SK-N-SH (cell line): ENCODE results near the gene FEZF2. TPM values are rescaled to one million over a fixed set of nuclear protein-coding genes. Genes with fewer than 3 reads are reported as not detected.

Source experiments
- CTCF ChIA-PET: fragments of 300-600, 350-600 bp; formaldehyde crosslinking; extraction: SDS; loops from one replicate; lab custom pipeline; 2021; lab: Yijun Ruan, JAX
- POLR2A ChIA-PET: fragments of 350-600 bp; sonication (Branson Sonifier 250); formaldehyde crosslinking; extraction: SDS; loops from one replicate; lab custom pipeline; 2020; ENCODE audit warnings: antibody characterized with exemption, inconsistent platforms; lab: Yijun Ruan, JAX
- DNase-seq: peaks from one replicate; pipeline ENCODE4 v3.0.0; 2012
- H2AFZ ChIP-seq: fragments of 200-600 bp; sonication (generic); 2 replicates; pipeline ENCODE4 v1.8.1; 2016; ENCODE audit warnings: antibody characterized with exemption, mild to moderate bottlenecking, low read depth
- H3F3A ChIP-seq: fragments of 200-600 bp; sonication (generic); replicated peaks from 2 replicates; pipeline ENCODE3; 2016; ENCODE audit warnings: antibody characterized with exemption, mild to moderate bottlenecking; ENCODE audit not compliant: insufficient read depth
- H3K27ac ChIP-seq, 2 experiments: fragments of 200-500 bp in 1 of 2; fragments of 200-600 bp in 1 of 2; sonication (Bioruptor generic) in 1 of 2; sonication (generic), shearing (Covaris generic) in 1 of 2; 2 replicates each; pipeline versions ENCODE4 v1.5.1 to v1.6.1; 2014 to 2016; ENCODE audit warnings: low read depth in 2 of 2, inconsistent platforms in 1 of 2, low read length in 1 of 2, mild to moderate bottlenecking in 1 of 2, mixed read lengths in 1 of 2
- H3K27me3 ChIP-seq: fragments of 200-600 bp; sonication (generic), shearing (Covaris generic); 2 replicates; pipeline ENCODE4 v1.6.1; 2016; ENCODE audit warnings: mixed run types; ENCODE audit not compliant: insufficient read depth
- H3K36me3 ChIP-seq, 2 experiments: fragments of 200-500 bp in 1 of 2; fragments of 200-600 bp in 1 of 2; sonication (Bioruptor generic) in 1 of 2; sonication (generic) in 1 of 2; replicated peaks in 1 of 2; 2 replicates each; pipeline versions ENCODE3 to v1.5.1; 2014 to 2016; ENCODE audit warnings: low read length in 1 of 2, mild to moderate bottlenecking in 1 of 2; ENCODE audit not compliant: insufficient read depth in 2 of 2, control insufficient read depth in 1 of 2
- H3K4me1 ChIP-seq, 2 experiments: fragments of 200-500 bp in 1 of 2; fragments of 200-600 bp in 1 of 2; sonication (Bioruptor generic) in 1 of 2; sonication (generic), shearing (Covaris generic) in 1 of 2; 2 replicates each; pipeline versions ENCODE4 v1.5.1 to v1.6.1; 2014 to 2016; ENCODE audit warnings: low read depth in 1 of 2, low read length in 1 of 2, mixed run types in 1 of 2; ENCODE audit not compliant: insufficient read depth in 2 of 2, control insufficient read depth in 1 of 2
- H3K4me2 ChIP-seq: fragments of 200-600 bp; sonication (generic), shearing (Covaris generic); 2 replicates; pipeline ENCODE4 v1.6.1; 2017; ENCODE audit warnings: mixed run types
- H3K4me3 ChIP-seq, 2 experiments: fragments of 200-500 bp in 1 of 2; fragments of 200-600 bp in 1 of 2; sonication (Bioruptor generic) in 1 of 2; sonication (generic), shearing (Covaris generic) in 1 of 2; 2 replicates each; pipeline versions ENCODE4 v1.5.1 to v1.8.1; 2014 to 2016; ENCODE audit warnings: low read depth in 2 of 2, inconsistent platforms in 1 of 2, low read length in 1 of 2, mild to moderate bottlenecking in 1 of 2, mixed read lengths in 1 of 2, moderate library complexity in 1 of 2
- H3K79me2 ChIP-seq: fragments of 200-600 bp; sonication (generic); 2 replicates; pipeline ENCODE4 v1.8.1; 2017; ENCODE audit warnings: mild to moderate bottlenecking; ENCODE audit not compliant: insufficient read depth
- H3K9ac ChIP-seq: fragments of 200-600 bp; sonication (generic); 2 replicates; pipeline ENCODE4 v1.6.1; 2017; ENCODE audit warnings: mixed run types
- H3K9me2 ChIP-seq: fragments of 200-600 bp; sonication (generic); 2 replicates; pipeline ENCODE4 v1.6.1; 2017; ENCODE audit warnings: mixed run types
- H3K9me3 ChIP-seq: fragments of 200-600 bp; sonication (generic); 2 replicates; pipeline ENCODE4 v1.6.1; 2017; ENCODE audit warnings: mixed run types, mild to moderate bottlenecking, moderate library complexity
- H4K20me1 ChIP-seq: fragments of 200-600 bp; sonication (generic); 2 replicates; pipeline ENCODE4 v1.6.1; 2017; ENCODE audit warnings: mild to moderate bottlenecking, mixed run types; ENCODE audit not compliant: insufficient read depth
- CHD2 ChIP-seq: fragments of 150-350 bp; IDR thresholded peaks from 2 replicates; pipeline ENCODE4 v1.6.1; 2018; ENCODE audit warnings: low read length; ENCODE audit not compliant: partially characterized antibody
- EP300 ChIP-seq, 2 experiments: IDR thresholded peaks; 2 replicates each; pipeline versions ENCODE4 v1.4.0 to v1.6.1; 2012; ENCODE audit warnings: borderline replicate concordance in 1 of 2, low read depth in 1 of 2, low read length in 1 of 2
- EZH2phosphoT487 ChIP-seq: fragments of 200-600 bp; sonication (generic); IDR thresholded peaks from 2 replicates; pipeline ENCODE4 v1.6.1; 2017; ENCODE audit warnings: low read depth, mixed run types, mild to moderate bottlenecking, antibody characterized with exemption, moderate library complexity, borderline replicate concordance
- FOSL2 ChIP-seq: IDR thresholded peaks from 2 replicates; pipeline ENCODE4 v1.4.0; 2012; ENCODE audit warnings: low read depth, mild to moderate bottlenecking, moderate library complexity, borderline replicate concordance
- FOXJ3 ChIP-seq: sonication (generic); formaldehyde crosslinking; IDR thresholded peaks from 2 replicates; pipeline ENCODE4 v1.5.1; 2020; ENCODE audit warnings: mild to moderate bottlenecking, missing genetic modification reagents
- FOXM1 ChIP-seq: IDR thresholded peaks from 2 replicates; pipeline ENCODE4 v1.4.0; 2012; ENCODE audit warnings: low read depth, mild to moderate bottlenecking
- GATA2 ChIP-seq: sonication (generic); formaldehyde crosslinking; IDR thresholded peaks from 2 replicates; pipeline ENCODE4 v1.5.0; 2020; ENCODE audit warnings: mild to moderate bottlenecking, missing genetic modification reagents
- MEF2A ChIP-seq: IDR thresholded peaks from 2 replicates; pipeline ENCODE4 v1.4.0; 2012; ENCODE audit warnings: low read depth, borderline replicate concordance
- MXI1 ChIP-seq: IDR thresholded peaks from 2 replicates; pipeline ENCODE4 v1.6.1; 2012; ENCODE audit warnings: mild to moderate bottlenecking, low read depth, low read length, improper control_type of control experiment
- PBX3 ChIP-seq: IDR thresholded peaks from 2 replicates; pipeline ENCODE4; 2012
- POLR2AphosphoS5 ChIP-seq: IDR thresholded peaks from 2 replicates; pipeline ENCODE4 v1.6.1; 2012; ENCODE audit warnings: low read depth, low read length
- SIN3A ChIP-seq: IDR thresholded peaks from 2 replicates; pipeline ENCODE4 v1.6.1; 2012; ENCODE audit warnings: low read depth, mild to moderate bottlenecking, low read length, moderate library complexity, borderline replicate concordance
- TCF12 ChIP-seq: IDR thresholded peaks from 2 replicates; pipeline ENCODE4 v1.4.0; 2012
- TEAD4 ChIP-seq: IDR thresholded peaks from 2 replicates; pipeline ENCODE4 v1.4.0; 2012; ENCODE audit warnings: mild to moderate bottlenecking, borderline replicate concordance; ENCODE audit not compliant: insufficient read depth
- USF2 ChIP-seq: fragments of 150-350 bp; IDR thresholded peaks from 2 replicates; pipeline ENCODE4 v1.6.1; 2017; ENCODE audit warnings: antibody characterized with exemption, low read length, low read depth, borderline replicate concordance
- WGBS: methylation state at CpG from one replicate; pipeline ENCODE4 v1.1.6; 2017; ENCODE audit warnings: low lambda C conversion rate; 5-methylcytosine and 5-hydroxymethylcytosine counted together
- polyA plus RNA-seq, 3 experiments: library from polyadenylated mRNA; depleted of rRNA; stranded (reverse); fragments of >200 nt; gene quantifications; 2 replicates each; pipeline ENCODE4 v1.2.3, GENCODE V29; 2012
- TF ChIP-seq, protein P1 (sequence below): IDR thresholded peaks from 2 replicates; pipeline ENCODE4 v1.6.1; 2012; ENCODE audit warnings: mild to moderate bottlenecking, low read depth, low read length, moderate library complexity
- TF ChIP-seq, protein P2 (sequence below): IDR thresholded peaks from 2 replicates; pipeline ENCODE4 v1.4.0; 2012; ENCODE audit warnings: low read depth
- TF ChIP-seq, protein P3 (sequence below): fragments of 150-350 bp; IDR thresholded peaks from 2 replicates; pipeline ENCODE4 v1.6.1; 2016; ENCODE audit warnings: mild to moderate bottlenecking, low read depth, low read length
- TF ChIP-seq, protein P4 (sequence below): IDR thresholded peaks from 2 replicates; pipeline ENCODE4 v1.4.0; 2012; ENCODE audit warnings: low read depth, borderline replicate concordance

The FEZF2 gene
- polyA plus RNA-seq, 1 of the 3 experiments (the other 2 are of a cell fraction): not detected

GRCh38 chr3:62405135-62405534 is 31.8 kb upstream of the FEZF2 start:
- no peak overlapping the region for H2AFZ ChIP-seq
- POLR2A ChIA-PET: no interaction called here
- no peaks in the 10 kb centered on the region for H3K79me2 ChIP-seq
- no peaks in the 10 kb centered on the region for H3K36me3 ChIP-seq
- TF ChIP-seq, protein P1, sequence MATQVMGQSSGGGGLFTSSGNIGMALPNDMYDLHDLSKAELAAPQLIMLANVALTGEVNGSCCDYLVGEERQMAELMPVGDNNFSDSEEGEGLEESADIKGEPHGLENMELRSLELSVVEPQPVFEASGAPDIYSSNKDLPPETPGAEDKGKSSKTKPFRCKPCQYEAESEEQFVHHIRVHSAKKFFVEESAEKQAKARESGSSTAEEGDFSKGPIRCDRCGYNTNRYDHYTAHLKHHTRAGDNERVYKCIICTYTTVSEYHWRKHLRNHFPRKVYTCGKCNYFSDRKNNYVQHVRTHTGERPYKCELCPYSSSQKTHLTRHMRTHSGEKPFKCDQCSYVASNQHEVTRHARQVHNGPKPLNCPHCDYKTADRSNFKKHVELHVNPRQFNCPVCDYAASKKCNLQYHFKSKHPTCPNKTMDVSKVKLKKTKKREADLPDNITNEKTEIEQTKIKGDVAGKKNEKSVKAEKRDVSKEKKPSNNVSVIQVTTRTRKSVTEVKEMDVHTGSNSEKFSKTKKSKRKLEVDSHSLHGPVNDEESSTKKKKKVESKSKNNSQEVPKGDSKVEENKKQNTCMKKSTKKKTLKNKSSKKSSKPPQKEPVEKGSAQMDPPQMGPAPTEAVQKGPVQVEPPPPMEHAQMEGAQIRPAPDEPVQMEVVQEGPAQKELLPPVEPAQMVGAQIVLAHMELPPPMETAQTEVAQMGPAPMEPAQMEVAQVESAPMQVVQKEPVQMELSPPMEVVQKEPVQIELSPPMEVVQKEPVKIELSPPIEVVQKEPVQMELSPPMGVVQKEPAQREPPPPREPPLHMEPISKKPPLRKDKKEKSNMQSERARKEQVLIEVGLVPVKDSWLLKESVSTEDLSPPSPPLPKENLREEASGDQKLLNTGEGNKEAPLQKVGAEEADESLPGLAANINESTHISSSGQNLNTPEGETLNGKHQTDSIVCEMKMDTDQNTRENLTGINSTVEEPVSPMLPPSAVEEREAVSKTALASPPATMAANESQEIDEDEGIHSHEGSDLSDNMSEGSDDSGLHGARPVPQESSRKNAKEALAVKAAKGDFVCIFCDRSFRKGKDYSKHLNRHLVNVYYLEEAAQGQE: no peak
- TF ChIP-seq FOXJ3 (CRISPR knock-in tag): no peak
- no peak for TF ChIP-seq CHD2
- TF ChIP-seq FOXM1: no peak
- no peak for TF ChIP-seq FOSL2
- TF ChIP-seq MXI1: no peak
- TF ChIP-seq TCF12: no peak
- no peak for TF ChIP-seq EP300 (IDR thresholded peaks at IDR 0.05; ENCODE audit: borderline replicate concordance in 1 of 2, low read depth in 1 of 2, low read length in 1 of 2)
- TF ChIP-seq POLR2AphosphoS5: no peak
- no peak for TF ChIP-seq GATA2 (CRISPR knock-in tag)
- TF ChIP-seq, protein P2, sequence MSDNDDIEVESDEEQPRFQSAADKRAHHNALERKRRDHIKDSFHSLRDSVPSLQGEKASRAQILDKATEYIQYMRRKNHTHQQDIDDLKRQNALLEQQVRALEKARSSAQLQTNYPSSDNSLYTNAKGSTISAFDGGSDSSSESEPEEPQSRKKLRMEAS: no peak
- TF ChIP-seq PBX3: no peak
- TF ChIP-seq, protein P3, sequence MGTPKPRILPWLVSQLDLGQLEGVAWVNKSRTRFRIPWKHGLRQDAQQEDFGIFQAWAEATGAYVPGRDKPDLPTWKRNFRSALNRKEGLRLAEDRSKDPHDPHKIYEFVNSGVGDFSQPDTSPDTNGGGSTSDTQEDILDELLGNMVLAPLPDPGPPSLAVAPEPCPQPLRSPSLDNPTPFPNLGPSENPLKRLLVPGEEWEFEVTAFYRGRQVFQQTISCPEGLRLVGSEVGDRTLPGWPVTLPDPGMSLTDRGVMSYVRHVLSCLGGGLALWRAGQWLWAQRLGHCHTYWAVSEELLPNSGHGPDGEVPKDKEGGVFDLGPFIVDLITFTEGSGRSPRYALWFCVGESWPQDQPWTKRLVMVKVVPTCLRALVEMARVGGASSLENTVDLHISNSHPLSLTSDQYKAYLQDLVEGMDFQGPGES: no peak
- TF ChIP-seq EZH2phosphoT487: no peak
- TF ChIP-seq MEF2A: no peak
- TF ChIP-seq, protein P4, sequence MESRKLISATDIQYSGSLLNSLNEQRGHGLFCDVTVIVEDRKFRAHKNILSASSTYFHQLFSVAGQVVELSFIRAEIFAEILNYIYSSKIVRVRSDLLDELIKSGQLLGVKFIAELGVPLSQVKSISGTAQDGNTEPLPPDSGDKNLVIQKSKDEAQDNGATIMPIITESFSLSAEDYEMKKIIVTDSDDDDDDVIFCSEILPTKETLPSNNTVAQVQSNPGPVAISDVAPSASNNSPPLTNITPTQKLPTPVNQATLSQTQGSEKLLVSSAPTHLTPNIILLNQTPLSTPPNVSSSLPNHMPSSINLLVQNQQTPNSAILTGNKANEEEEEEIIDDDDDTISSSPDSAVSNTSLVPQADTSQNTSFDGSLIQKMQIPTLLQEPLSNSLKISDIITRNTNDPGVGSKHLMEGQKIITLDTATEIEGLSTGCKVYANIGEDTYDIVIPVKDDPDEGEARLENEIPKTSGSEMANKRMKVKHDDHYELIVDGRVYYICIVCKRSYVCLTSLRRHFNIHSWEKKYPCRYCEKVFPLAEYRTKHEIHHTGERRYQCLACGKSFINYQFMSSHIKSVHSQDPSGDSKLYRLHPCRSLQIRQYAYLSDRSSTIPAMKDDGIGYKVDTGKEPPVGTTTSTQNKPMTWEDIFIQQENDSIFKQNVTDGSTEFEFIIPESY: no peak
- TF ChIP-seq USF2: no peak
- TF ChIP-seq TEAD4: no peak
- no peak for TF ChIP-seq SIN3A
- H3K27me3 ChIP-seq: no peaks in the 10 kb centered on the region
- no peak overlapping the region for H3K4me3 ChIP-seq
- no peak overlapping the region for H3K4me2 ChIP-seq
- no peaks in the 10 kb centered on the region for H3F3A ChIP-seq
- no peaks in the 10 kb centered on the region for H3K9me2 ChIP-seq
- no peak for DNase-seq
- 76% methylated on average over 6 of the region's 6 CpGs for WGBS
- H3K4me1 ChIP-seq: no peaks in the 10 kb centered on the region
- no peak overlapping the region for H3K27ac ChIP-seq
- no peaks in the 10 kb centered on the region for H3K9me3 ChIP-seq
- CTCF ChIA-PET: no interaction called here
- H3K9ac ChIP-seq: no peak overlapping the region
- H4K20me1 ChIP-seq: no peaks in the 10 kb centered on the region
